ENCODE measurements around the gene ULK4.
"Not testable (repeated sequence)": the region's sequence is repeated elsewhere in the genome, so short reads cannot be mapped to it uniquely, and the experiment has no call there.

The ULK4 gene

DNA sequence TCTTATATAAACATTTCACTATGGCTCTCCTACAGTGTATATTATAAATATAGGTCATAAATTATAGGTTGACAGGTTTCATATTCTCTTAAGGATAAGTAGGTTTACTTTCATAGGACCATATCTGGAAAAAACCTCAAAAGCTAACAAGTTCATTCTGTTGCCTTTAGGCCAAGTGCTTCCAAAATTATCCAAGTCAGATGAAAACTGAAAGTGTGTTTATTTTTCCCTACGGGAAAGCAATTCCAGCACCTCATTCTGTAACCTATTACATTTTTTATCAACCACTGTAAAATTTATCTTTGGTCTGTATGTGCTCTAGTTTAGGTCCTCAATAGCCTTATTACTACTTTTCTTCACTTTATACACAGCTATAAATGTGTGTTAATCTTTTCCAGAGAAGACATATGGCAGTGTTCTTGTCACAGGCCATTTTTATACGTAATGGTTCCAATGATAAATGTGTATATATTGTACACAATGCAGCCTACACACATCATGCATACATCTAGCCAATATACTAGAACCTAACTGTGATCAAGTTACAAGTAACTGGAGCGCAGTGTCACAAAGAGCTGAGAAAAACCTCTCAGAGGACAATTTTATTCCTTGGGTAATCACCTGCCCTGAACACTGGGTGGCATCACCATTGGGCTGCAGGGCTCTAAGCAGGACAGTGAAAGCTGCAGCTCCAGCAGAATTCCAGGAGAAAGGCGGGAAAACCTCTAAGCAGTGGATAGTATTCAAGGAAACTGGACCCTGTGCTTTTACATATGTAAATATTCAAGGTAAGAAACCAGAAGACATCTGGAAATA is 511.3 kb downstream of the ULK4 start:
- in situ Hi-C loops (cut with MboI; ENCODE audit: low sequenced_read_pairs), result no loop called here

DNA sequence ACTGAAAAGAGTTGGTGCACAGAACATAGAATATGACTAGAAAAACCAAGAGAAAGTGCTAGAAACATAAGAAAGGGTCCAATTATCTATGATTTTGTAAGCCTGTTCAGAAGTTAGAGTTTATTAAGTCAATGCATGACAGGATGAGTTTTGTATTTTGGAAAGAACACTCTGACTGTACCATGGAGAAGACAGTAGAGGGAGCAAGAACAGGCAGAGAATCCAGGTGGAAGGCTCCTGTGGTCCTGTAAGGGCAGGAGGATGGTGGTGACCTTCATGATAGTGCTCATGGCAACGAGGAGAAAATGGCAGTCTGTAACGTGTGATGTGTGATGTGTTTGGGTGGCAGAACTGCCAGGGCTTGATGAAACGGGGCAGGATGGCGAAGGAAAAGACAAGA is 513.5 kb downstream of the ULK4 start:
- in situ Hi-C loops (cut with MboI; ENCODE audit: low sequenced_read_pairs), result no loop called here

DNA sequence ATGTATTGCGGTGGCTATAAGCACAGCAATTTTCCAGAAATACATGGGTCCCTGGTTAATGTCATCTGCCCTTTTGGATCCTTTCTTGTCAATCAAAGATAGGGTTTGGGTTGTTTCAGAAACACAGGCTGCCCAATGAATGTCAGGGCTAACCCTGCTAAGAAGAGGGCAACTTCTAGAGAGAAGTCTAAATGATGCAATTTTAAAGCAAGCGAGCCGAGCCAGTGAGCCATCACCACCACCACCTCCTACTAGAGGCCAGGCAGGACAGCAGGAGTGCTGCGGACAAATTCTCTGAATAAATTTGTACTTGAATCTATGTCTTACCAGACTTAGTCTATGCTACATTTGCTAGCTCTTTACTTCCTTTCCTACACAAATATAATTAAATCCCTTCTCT is 514.2 kb downstream of the ULK4 start:
- in situ Hi-C loops (cut with MboI; ENCODE audit: low sequenced_read_pairs), result no loop called here

DNA sequence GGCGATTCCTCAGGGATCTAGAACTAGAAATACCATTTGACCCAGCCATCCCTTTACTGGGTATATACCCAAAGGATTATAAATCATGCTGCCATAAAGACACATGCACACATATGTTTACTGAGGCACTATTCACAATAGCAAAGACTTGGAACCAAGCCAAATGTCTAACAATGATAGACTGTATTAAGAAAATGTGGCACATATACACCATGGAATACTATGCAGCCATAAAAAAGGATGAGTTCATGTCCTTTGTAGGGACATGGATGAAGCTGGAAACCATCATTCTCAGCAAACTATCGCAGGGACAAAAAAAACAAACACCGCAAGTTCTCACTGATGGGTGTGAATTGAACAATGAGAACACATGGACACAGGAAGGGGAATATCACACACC is 515.6 kb downstream of the ULK4 start:
- in situ Hi-C loops (cut with MboI; ENCODE audit: low sequenced_read_pairs), result not testable (repeated sequence)

DNA sequence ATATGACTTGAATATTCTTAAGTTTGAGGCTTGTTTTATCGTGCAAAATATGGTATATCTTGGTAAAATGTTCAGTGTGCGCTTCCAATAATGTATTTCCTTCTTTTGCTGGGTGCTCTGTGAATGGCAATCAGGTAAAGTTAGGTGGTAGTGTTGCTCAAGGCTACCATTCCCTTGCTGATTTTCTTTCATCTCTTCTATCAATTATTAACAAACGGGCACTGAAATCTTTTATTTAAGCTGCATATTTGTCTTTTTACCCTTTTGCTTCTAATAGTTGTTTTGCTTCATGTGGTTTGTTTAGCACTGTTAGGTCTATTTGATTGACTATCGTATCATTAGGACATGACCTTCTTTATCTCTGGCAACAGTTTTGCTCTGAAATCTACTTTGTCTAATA is 520.3 kb downstream of the ULK4 start:
- in situ Hi-C loops (cut with MboI; ENCODE audit: low sequenced_read_pairs), result no loop called here

DNA sequence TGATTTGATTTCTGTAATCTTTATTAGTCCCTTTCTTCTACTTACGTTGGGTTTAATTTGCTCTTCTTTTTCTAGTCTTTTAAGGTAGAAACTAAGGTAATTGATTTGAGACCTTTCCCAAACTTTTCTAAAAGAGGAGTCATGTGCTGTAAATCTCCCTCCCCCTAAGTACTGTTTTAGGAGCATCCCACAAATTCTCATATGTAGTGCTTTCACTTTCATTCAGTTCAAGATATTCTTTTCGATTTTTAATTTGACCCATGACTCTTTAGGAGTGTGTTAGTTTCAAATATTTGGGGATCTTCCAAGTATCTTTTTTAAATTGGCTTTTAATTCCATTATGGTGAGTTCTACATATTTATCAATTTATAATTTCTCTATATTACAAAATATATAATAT is 520.8 kb downstream of the ULK4 start:
- in situ Hi-C loops (cut with MboI; ENCODE audit: low sequenced_read_pairs), result no loop called here

DNA sequence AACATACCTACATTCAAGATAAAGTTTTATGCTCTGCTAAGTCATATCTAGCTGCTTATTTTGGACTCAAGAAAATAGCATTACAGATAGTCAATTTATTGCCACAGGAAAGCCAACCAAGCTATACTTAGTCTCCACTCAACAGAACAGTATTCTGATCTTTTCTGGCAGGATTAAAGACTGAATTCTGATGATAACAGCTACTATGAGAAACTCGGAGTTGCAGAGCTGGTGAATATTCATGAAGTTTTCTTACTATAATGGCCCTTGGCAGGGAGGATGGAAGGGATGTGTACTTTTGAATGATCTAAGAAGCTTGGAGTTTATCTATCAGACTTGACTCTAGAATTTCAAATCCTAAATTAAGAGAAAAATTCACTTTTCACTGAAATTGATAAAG is 524.9 kb downstream of the ULK4 start:
- in situ Hi-C loops (cut with MboI; ENCODE audit: low sequenced_read_pairs), result no loop called here

DNA sequence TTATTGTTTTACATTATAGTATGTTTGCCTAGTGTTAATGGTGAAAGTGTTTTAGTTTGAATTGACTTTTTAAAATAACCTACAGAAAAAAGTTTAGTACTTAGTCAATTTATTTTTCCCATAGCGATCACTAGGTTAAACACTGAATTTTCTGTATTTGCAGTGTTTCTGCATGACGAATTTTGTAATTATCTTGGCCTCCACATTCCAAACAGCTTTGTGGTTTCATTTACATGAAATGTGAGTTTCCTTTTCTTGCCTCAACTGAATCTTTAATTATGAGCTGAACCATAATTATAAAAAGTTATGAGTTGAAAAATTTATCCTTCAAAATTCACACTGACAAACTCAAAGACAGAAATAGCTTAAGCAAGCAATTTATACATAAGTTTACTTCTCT is 527.1 kb downstream of the ULK4 start:
- in situ Hi-C loops (cut with MboI; ENCODE audit: low sequenced_read_pairs), result no loop called here

DNA sequence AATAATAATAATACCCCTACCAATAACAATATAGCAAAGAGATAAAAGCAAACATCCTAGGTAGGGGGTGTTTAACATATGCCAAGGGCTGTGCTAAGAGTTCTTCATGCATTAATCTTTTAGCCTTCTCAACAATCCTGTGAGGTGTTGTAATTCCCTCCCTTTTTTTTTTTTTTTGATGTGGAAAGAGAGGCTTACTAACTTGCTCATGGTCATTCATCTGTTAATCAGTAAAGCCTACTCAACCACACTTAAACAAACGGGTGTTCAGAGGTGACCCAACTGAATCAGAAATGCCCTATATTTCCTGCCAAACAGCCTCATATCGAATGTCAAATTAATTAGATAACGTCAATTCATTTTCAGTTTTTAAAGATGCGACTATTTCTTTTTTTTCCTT is 530.5 kb downstream of the ULK4 start:
- in situ Hi-C loops (cut with MboI; ENCODE audit: low sequenced_read_pairs), result no loop called here

DNA sequence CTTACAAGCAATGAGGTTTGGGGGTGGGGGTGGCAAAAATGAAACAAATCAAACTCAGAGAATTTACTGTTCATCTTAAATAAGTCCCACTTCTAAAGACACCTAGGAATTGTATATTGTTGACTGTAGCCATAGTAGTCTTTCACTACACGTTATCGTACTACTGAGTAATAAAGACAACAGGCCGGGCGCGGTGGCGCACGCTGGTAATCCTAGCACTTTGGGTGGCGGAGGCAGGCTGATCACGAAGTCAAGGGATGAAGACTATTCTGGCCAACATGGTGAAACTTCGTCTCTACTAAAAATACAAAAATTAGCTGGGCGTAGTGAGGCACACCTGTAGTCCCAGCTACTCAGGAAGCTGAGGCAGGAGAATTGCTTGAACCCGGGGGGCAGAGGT is 531.0 kb downstream of the ULK4 start:
- in situ Hi-C loops (cut with MboI; ENCODE audit: low sequenced_read_pairs), result no loop called here

DNA sequence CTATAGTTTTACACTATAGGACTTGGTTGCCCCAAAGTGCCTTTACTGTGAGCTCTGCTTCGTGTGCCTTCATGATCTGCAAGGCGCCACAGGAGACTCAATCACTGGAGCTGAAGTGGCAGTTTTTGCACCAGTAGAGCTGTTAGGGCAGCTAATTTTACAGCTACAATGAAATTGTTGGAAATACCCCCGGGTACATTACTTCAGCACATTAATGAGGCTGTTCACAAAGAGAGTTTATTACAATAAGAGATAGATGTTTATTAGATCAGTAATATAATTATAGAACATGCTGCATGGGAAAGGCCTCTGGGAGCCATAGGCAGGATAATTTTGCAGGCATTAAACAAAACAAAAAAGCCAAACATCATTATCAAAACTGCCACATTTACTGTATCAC is 531.5 kb downstream of the ULK4 start:
- in situ Hi-C loops (cut with MboI; ENCODE audit: low sequenced_read_pairs), result no loop called here

DNA sequence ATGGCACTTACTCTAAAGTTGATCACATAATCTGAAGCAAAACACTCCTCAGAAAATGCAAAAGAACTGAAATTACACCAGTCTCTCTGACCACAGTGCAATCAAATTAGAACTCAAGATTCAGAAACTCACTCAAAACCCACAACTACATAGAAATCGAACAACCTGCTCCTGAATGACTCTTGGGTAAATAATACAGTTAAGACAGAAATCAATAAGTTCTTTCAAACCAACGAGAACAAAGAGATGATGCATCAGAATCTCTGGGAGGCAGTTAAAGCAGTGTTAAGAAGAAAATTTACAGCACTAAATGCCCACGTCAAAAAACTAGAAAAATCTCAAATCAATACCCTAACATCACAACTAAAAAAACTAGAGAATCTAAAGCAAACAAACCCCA is 535.4 kb downstream of the ULK4 start:
- in situ Hi-C loops (cut with MboI; ENCODE audit: low sequenced_read_pairs), result no loop called here

DNA sequence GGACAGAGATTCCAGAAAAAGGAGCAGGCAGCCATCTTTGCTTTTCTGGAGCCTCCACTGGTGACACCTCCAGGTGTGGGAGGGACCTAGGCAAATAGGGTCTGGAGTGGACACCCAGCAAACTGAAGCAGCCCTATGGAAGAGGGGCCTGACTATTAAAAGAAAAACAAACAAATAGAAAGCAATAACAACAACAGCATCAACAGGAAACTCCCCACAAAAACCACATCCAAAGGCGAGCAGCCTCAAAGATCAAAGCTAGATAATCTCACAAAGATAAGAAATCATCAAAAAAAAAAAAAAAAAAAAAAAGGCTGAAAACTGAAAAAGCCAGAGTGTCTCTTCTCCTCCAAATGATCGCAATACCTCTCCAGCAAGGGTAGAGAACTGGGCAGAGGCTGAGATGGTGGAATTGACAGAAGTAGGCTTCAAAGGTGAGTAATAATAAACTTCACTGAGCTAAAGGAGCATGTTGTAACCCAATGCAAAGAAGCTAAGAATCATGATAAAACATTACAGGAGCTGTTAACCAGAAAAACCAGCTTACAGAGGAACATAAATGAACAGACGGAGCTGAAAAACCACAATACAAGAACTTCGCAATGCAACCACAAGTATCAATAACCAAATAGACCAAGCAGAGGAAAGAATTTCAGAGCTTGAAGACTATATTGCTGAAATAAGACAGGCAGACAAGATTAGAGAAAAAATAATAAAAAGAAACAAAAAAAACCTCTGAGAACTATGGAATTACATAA is 537.2 kb downstream of the ULK4 start:
- in situ Hi-C loops (cut with MboI; ENCODE audit: low sequenced_read_pairs), result no loop called here

DNA sequence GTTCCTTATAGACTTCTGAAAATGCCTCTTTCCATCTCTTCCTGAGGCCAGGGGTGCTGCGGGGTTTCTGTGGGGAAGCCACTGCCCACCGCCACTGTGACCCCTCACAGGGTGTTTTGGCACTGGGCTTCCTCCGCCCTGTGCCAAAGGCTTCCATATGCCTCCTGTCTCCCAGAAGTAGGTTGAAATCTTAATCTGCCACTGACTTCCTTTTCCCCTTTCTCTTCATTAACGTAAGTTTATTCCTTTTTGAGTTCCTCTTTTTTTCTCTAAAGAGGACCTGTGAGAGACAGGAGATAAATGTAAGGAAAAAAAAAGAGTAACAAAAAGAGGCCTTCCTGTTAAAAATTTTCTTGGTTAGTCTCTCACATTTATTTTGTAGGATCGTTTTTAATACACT is 542.1 kb downstream of the ULK4 start:
- in situ Hi-C loops (cut with MboI; ENCODE audit: low sequenced_read_pairs), result no loop called here

DNA sequence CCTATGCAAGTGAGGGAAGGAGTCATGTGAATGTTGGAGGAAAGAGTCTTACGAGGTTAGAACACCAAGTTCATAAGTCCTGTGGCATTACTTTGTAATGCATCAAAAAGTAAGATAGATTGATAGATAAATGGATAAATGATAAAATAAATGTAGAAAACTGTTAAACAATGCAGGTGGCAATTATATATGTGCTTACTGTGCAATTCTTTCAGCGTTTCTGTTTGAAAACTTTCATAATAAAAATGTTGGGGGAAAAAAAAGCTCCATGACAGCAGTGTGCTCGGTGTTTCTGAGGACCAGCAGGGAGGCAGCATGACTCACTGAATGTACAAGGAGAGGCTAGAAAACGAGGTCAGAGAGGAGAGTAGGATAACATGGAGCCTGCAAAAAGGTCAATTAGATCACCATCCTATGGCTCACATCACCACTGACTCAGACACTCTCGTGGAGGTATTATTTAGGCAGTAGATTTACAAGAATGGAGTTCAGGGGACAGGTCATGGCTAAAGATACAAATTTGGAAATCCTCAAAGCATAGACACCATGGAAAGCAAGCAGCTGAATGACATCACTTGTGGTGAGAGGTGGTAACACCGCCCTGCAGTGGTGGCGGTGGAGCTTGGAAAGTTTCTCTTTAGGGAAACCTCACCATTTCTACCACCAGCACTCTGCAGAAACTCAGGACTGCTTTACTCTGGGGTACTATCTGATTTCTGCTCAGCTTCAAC is 542.8 kb downstream of the ULK4 start:
- in situ Hi-C loops (cut with MboI; ENCODE audit: low sequenced_read_pairs), result no loop called here

DNA sequence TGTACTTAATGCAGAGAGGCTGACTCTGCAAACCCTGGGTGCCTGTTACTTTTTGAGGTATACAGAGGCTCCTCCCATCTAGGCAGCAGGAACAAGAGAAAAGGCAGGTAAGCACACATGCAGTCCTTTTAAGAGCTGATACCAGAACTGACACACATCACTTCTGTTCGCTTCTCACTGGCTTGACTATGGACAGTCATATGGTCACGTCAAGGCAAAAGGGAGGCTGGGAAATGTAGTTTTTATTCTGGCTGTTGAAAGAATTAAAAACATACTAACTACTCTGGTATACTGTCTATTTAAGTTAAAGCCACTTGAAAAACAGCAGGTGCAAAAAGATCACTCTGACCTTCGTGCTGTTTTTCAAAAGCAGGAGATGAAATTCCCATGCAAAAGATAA is 544.3 kb downstream of the ULK4 start:
- in situ Hi-C loops (cut with MboI; ENCODE audit: low sequenced_read_pairs), result no loop called here

DNA sequence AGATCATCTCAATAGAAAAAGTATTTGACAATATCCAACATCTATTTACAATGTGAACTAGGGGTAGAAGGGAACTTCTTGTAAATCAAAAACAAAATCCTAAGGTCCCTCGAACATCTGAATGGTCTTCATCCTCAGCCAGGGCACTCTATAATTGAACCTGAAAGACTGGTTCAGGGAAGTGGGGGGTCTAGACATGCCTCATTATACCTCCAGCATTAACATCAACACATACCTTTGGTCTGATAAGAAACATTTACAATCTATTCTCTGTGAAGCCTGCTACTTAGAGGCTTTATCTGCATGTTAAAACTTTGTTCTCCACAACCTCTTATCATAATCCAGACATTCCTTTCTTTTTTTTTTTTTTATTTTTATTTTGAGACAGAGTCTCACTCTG is 550.8 kb downstream of the ULK4 start:
- in situ Hi-C loops (cut with MboI; ENCODE audit: low sequenced_read_pairs), result no loop called here

DNA sequence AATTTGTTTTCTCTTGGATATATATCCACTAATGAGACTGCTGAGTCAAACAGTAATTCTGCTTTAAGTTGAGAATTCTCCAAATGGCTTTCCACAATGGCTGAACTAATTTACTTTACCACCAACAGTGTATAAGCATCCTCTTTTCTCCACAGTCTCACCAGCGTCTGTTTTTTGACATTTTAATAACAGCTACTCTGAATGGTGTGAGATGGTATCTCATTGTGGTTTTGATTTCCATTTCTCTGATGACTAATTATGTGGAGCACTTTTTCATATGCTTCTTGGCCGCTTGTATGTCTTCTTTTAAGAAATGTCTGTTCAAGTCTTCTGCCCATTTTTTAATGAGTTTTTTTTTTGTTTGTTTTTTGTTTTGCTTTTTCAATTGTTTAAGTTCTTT is 556.4 kb downstream of the ULK4 start:
- in situ Hi-C loops (cut with MboI; ENCODE audit: low sequenced_read_pairs), result no loop called here

DNA sequence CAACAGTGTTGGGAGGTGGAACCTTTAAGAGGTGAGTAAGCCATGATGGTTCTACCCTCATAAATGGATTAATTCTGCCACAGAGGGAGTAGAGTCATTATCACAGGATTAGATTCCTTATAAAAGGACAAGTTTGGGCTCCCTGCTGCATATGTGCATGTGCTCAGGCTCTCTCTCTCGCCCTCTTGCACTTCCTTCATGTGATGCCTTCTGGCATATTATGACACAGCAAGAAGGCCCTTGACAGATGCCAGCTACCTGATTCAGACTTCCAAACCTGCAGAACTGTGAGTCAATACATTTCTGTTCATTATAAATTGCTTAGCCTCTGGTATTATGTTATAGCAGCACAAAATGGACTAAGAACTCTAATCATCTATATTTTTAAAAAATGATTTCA is 557.3 kb downstream of the ULK4 start:
- in situ Hi-C loops (cut with MboI; ENCODE audit: low sequenced_read_pairs), result no loop called here

DNA sequence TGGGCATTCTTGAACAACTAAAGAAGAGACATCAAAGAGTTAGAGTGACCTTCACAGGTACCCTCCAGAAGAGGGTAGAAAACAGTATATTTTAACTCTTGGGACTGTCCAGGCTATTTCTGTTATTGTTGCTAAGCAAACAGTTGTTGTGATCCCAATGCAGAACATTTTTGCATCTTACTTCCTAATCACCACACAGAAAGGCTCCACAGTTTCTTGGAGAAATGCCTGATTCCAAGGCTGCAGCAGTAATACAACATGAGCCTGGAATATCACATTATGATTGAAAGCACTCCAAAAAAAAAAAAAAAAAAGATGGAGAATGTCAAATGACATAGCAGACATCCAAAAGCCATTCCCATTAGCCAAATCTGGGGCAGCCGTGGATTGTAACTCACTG is 567.0 kb downstream of the ULK4 start:
- in situ Hi-C loops (cut with MboI; ENCODE audit: low sequenced_read_pairs), result no loop called here

DNA sequence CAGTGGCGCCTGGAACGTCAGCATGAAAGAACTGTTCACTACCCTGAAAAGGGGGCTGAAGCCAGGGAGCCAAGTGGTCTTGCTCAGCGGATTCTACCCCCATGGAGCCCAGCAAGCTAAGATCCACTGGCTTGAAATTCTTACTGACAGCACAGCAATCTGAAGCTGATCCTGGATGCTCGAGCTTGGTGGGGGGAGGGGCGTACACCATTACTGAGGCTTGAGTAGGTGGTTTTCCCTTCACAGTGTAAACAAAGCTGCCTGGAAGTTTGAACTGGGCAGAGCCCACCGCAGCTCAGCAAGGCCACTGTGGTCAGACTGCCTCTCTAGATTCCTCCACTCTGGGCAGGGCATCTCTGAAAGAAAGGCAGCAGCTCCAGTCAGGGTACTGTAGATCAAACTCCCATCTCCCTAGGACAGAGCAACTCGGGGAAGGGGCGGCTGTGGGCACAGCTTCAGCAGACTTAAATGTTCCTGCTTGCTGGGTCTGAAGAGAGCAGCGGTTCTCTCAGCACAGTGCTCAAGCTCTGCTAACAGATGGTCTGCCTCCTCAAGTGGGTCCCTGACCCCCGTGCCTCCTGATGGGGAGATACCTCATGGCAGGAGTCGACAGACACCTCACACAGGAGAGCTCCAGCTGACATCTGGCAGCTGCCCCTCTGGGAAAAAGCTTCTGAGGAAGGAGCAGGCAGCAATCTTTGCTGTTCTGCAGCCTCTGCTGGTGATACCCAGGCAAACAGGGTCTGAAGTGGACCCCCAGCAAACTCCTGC is 591.0 kb downstream of the ULK4 start:
- in situ Hi-C loops (cut with MboI; ENCODE audit: low sequenced_read_pairs), result not testable (repeated sequence)

Measured in hTERT RPE-1 (cell line).